OCI-LY1 (cell line): ENCODE measurements around the gene SLC15A4.

Experiments used
- EZH2 ChIP-seq: fragments of 200-600 bp; sonication (generic), shearing (Covaris generic); IDR thresholded peaks from 2 replicates; pipeline ENCODE4 v1.8.0; 2017; ENCODE audit warnings: borderline replicate concordance, mixed run types, mild to moderate bottlenecking, antibody characterized with exemption, low read length, moderate library complexity, mixed read lengths
- TF ChIP-seq, protein P1 (sequence below): fragments of 200-600 bp; sonication (generic), shearing (Covaris generic); IDR thresholded peaks from 2 replicates; pipeline ENCODE4 v1.5.1; 2017; ENCODE audit warnings: mild to moderate bottlenecking, antibody characterized with exemption, low read length, moderate library complexity, mixed read lengths

DNA sequence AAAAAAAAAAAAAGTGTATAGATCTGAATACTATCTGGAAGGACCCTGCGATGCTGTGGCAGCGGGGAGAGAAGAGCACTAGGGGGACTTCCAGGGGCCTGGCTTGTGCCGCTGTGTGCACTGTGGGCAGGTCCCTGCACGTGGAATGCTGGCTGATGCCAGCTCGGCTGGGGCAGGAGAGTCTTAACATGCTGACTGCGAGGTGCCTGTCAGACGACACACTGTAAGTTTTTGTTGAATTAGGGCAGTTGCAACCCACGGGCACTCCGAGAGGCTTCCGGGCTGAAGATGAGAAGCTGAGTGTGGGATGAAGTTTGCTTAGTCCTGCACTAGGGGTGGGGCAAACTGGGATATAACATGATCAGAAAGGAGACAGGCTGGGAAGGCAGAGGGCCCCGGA lies 40.2 kb upstream of the SLC15A4 start:
- TF ChIP-seq, protein P1, sequence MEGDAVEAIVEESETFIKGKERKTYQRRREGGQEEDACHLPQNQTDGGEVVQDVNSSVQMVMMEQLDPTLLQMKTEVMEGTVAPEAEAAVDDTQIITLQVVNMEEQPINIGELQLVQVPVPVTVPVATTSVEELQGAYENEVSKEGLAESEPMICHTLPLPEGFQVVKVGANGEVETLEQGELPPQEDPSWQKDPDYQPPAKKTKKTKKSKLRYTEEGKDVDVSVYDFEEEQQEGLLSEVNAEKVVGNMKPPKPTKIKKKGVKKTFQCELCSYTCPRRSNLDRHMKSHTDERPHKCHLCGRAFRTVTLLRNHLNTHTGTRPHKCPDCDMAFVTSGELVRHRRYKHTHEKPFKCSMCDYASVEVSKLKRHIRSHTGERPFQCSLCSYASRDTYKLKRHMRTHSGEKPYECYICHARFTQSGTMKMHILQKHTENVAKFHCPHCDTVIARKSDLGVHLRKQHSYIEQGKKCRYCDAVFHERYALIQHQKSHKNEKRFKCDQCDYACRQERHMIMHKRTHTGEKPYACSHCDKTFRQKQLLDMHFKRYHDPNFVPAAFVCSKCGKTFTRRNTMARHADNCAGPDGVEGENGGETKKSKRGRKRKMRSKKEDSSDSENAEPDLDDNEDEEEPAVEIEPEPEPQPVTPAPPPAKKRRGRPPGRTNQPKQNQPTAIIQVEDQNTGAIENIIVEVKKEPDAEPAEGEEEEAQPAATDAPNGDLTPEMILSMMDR, result no peak
- no peak for TF ChIP-seq EZH2
